Progenitor cell of endocrine pancreas (in vitro differentiated cells): ENCODE data around the gene CEP57L1. TPM values are rescaled to one million over a fixed set of nuclear protein-coding genes. Genes with fewer than 3 reads are reported as not detected.
A peak's percentile ranks its signal among the peaks of the same experiment; 100 is the strongest.
"Not testable (repeated sequence)": the region's sequence is repeated elsewhere in the genome, so short reads cannot be mapped to it uniquely, and the experiment has no call there.

Experiments
- DNase-seq: peaks from one replicate; pipeline ENCODE4 v3.0.0; 2021; ENCODE audit warnings: low spot score; ENCODE audit not compliant: unreplicated experiment
- H3K27ac Mint-ChIP-seq: 2 replicates; pipeline ENCODE4 v1.8.0; 2021; ENCODE audit warnings: mild to moderate bottlenecking, moderate library complexity, mixed read lengths
- H3K27me3 Mint-ChIP-seq: 2 replicates; pipeline ENCODE4 v1.8.0; 2021; ENCODE audit warnings: mixed read lengths
- H3K36me3 Mint-ChIP-seq: 2 replicates; pipeline ENCODE4 v1.8.0; 2022; ENCODE audit warnings: mixed read lengths; ENCODE audit not compliant: insufficient read depth
- H3K4me1 Mint-ChIP-seq: 2 replicates; pipeline ENCODE4 v1.8.0; 2021; ENCODE audit warnings: low read depth, mixed read lengths
- H3K4me3 Mint-ChIP-seq: 2 replicates; pipeline ENCODE4 v1.8.0; 2021; ENCODE audit warnings: low read depth, mild to moderate bottlenecking, moderate library complexity, mixed read lengths
- H3K9me3 Mint-ChIP-seq: 2 replicates; pipeline ENCODE4 v1.8.0; 2021; ENCODE audit warnings: low read depth, mixed read lengths
- total RNA-seq: library from RNA; stranded (reverse); gene quantifications from 2 replicates; pipeline ENCODE4 v1.2.1, GENCODE V29; 2021
- TF ChIP-seq, protein P1 (sequence below): fragments of 200-600 bp; sonication (generic); IDR thresholded peaks from one replicate; pipeline ENCODE4 v1.5.0; 2021; ENCODE audit warnings: antibody characterized with exemption, mild to moderate bottlenecking; ENCODE audit not compliant: unreplicated experiment

CEP57L1 gene
- total RNA-seq, 1 donor from 2014 or later: 11.4 TPM

DNA sequence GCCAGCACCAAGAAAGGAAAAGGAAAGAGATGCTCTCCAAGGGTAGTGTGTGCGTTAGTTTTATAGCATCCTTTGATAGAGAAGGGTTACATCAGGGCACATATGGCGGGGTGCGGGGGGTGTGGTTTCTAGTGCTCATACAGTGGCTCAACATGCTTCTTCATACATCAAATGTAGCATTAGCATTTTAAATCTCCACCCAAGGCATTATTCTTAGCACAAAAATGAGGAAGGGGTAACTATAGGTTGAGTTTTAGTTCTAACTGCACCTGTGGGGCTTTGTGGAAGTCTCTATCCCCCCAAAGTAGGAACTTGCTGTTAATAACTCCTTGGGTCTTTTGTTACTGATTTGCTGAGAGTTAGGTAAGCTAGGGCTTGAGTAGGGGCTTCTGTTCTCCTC is 89.3 kb downstream of the CEP57L1 start:
- no peak overlapping the region for H3K27ac Mint-ChIP-seq
- no peak overlapping the region for H3K4me3 Mint-ChIP-seq
- peaks cover 14% of the 10 kb centered on the region for H3K27me3 Mint-ChIP-seq
- H3K9me3 Mint-ChIP-seq: no peaks in the 10 kb centered on the region
- no peaks in the 10 kb centered on the region for H3K36me3 Mint-ChIP-seq
- no peak for DNase-seq
- peaks cover 33% of the 10 kb centered on the region for H3K4me1 Mint-ChIP-seq
- TF ChIP-seq, protein P1, sequence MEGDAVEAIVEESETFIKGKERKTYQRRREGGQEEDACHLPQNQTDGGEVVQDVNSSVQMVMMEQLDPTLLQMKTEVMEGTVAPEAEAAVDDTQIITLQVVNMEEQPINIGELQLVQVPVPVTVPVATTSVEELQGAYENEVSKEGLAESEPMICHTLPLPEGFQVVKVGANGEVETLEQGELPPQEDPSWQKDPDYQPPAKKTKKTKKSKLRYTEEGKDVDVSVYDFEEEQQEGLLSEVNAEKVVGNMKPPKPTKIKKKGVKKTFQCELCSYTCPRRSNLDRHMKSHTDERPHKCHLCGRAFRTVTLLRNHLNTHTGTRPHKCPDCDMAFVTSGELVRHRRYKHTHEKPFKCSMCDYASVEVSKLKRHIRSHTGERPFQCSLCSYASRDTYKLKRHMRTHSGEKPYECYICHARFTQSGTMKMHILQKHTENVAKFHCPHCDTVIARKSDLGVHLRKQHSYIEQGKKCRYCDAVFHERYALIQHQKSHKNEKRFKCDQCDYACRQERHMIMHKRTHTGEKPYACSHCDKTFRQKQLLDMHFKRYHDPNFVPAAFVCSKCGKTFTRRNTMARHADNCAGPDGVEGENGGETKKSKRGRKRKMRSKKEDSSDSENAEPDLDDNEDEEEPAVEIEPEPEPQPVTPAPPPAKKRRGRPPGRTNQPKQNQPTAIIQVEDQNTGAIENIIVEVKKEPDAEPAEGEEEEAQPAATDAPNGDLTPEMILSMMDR: no peak

DNA sequence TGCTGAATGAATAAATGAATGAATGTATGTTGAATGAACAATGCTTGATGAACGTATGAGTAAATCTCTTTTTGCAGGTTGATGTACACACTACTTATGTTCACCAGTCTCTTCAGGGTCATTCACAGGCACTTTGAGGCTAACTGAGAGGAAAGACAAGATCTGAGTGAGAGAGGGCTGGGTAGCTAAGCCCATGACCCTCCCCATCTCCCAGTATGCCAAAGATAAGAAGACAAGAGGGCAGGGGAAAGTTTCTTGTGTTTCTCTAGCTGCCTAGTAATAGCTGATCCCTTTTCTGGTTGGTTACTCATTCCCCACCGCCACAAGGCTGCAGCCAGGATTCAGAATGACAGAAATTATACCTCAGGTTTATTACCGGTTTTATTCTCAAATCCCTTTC is 90.7 kb downstream of the CEP57L1 start:
- H3K9me3 Mint-ChIP-seq: peaks cover 7% of the 10 kb centered on the region
- H3K4me1 Mint-ChIP-seq: peaks cover 33% of the 10 kb centered on the region
- TF ChIP-seq, protein P1: no peak
- no peak overlapping the region for H3K4me3 Mint-ChIP-seq
- no peak for DNase-seq
- peaks cover 4% of the 10 kb centered on the region for H3K36me3 Mint-ChIP-seq
- H3K27ac Mint-ChIP-seq: no peak overlapping the region
- H3K27me3 Mint-ChIP-seq: peaks cover 14% of the 10 kb centered on the region

DNA sequence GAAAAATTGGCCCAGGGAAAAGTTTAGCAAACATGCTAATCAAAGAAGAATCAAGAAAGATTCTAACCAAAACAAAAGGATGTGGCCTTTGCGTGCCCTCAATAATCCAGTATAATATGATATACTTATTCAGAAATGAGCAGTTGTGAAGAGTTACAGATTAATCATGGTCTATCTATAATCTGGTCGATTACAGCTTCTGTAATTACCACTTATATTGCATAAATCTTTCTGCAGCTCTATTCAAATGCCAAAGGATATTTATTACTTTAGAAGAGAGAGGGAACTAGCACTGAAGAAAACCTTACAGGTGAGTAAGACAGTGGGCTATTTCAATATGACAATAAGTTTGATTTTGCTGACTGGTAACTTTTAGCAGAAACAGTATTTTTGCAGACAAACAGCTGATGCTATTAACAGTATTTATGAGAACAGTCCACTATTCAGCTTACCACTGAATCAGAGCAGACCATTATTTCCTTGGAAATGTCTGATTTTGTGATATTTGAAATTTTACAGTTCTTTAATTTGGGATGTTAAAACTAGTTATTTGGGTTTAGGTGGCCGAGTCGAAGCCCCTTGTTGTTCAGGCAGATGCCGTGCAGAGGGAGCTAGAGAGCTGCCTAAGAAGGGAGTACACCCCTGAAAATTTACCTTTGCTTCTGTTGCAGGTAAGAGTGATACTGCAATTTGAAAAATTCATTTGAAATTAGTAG is 92.2 kb downstream of the CEP57L1 start:
- H3K4me1 Mint-ChIP-seq: peaks cover 28% of the 10 kb centered on the region

DNA sequence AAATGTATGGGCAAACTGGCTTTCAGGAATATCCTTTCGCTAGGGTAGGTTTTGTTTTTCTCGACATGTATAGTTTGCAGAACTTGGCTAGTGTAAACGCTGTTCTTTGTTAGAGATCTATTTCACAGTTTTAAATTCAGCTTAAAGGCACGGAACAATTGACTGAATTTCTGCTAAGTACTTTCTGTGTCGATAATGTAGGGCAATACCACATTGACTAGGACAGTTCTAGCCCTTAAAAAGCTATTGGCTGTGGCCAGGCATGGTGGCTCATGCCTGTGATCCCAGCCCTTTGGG is 92.8 kb downstream of the CEP57L1 start:
- Mint-ChIP-seq H3K9me3 (peaks cover 10% of the 10 kb centered on the region), H3K36me3 (peaks cover 7% of the 10 kb centered on the region), H3K4me3 (no peak overlapping the region), H3K27me3 (peaks cover 14% of the 10 kb centered on the region), H3K4me1 (peaks cover 26% of the 10 kb centered on the region), H3K27ac (no peak overlapping the region)
- TF ChIP-seq, protein P1: no peak
- DNase-seq: no peak

More for the DNA sequence above, 92.2 kb downstream of the CEP57L1 start:
- Mint-ChIP-seq H3K9me3 (peaks cover 9% of the 10 kb centered on the region), H3K36me3 (peaks cover 5% of the 10 kb centered on the region), H3K27ac (no peak overlapping the region), H3K27me3 (peaks cover 14% of the 10 kb centered on the region), H3K4me3 (no peak overlapping the region)
- peak; percentile 42 for DNase-seq
- TF ChIP-seq, protein P1: peak; percentile 98

DNA sequence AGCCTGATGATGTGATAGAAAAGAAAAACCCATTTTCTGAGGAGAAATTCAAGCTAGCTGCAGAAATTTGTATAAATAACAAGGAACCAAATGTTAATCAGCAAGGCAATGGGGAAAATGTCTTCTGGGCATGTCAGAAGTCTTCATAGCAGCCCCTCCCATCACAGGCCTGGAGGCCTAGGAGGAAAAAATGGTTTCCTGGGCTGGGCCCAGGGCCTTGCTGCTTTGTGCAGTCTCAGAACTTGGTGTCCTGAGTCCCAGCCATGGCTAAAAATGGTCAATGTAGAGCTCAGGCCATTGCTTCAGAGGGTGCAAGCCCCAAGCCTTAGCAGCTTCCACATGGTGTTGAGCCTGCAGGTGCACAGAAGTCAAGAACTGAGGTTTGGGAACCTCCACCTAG is 96.1 kb downstream of the CEP57L1 start:
- Mint-ChIP-seq H3K9me3 (peaks cover 18% of the 10 kb centered on the region), H3K4me1 (peaks cover 16% of the 10 kb centered on the region)
- H3K27me3 Mint-ChIP-seq, H3K27ac Mint-ChIP-seq, H3K4me3 Mint-ChIP-seq, H3K36me3 Mint-ChIP-seq, DNase-seq: not testable (repeated sequence)

DNA sequence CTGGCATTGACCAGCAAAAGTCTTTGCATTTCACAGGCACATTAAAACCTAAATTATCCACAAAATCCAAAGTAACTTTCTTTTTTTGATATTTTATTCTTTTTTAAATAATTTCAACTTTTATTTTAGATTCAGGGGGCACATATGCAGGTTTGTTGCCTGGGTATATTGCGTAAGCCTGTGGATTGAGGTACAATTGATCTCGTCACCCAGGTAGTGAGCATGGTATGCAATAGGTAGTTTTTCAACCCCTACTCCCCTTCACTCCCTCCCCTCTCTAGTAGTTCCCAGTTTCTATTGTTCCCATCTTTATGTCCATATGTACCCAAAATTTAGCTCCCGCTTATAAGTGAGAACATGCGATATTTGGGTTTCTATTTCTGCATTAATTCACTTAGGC is 97.6 kb downstream of the CEP57L1 start:
- Mint-ChIP-seq H3K4me1 (peaks cover 12% of the 10 kb centered on the region), H3K9me3 (peaks cover 18% of the 10 kb centered on the region), H3K4me3 (no peak overlapping the region), H3K27me3 (no peaks in the 10 kb centered on the region), H3K27ac (no peak overlapping the region), H3K36me3 (peaks cover 9% of the 10 kb centered on the region)
- TF ChIP-seq, protein P1: no peak
- no peak for DNase-seq
